NCI-H526 treated with DMSO at 0.1 percent for 48 hours (cell line): ENCODE data around the gene TCTN3.
"Not testable (repeated sequence)": the region's sequence is repeated elsewhere in the genome, so short reads cannot be mapped to it uniquely, and the experiment has no call there.

Experiments
- DNase-seq: peaks from one replicate; lab custom pipeline; 2025; lab: John Stamatoyannopoulos, UW

TCTN3 gene

GRCh38 chr10:95693668-95694534, at the start of gene TCTN3:
TSS of gene TCTN3 (minus strand) at chr10:95693927. CDS start at chr10:95693899, 28 bp downstream.
- peak; percentile 90 for DNase-seq

GRCh38 chr10:95742962-95743535, 49.3 kb upstream of the TCTN3 start:
- DNase-seq = no peak

DNA sequence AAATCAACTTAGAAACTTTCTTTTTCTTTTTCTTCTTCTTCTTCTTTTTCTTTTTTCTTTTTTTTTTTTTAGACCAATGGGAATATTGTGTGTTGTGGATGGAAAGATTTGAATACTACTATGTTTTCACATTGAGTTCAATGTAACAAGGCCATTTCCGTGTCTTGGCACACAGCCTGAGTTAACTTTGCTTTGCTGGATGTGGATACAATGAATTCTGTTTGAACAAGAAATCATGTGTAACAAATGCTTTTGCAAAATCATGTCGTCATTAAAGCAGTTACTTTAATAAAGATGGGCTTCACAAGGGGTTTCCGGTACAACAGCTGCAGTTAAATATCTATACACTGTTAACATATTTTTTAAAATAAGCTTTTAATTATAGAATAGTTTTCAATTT, 48.8 kb upstream of the TCTN3 start:
- no peak for DNase-seq

DNA sequence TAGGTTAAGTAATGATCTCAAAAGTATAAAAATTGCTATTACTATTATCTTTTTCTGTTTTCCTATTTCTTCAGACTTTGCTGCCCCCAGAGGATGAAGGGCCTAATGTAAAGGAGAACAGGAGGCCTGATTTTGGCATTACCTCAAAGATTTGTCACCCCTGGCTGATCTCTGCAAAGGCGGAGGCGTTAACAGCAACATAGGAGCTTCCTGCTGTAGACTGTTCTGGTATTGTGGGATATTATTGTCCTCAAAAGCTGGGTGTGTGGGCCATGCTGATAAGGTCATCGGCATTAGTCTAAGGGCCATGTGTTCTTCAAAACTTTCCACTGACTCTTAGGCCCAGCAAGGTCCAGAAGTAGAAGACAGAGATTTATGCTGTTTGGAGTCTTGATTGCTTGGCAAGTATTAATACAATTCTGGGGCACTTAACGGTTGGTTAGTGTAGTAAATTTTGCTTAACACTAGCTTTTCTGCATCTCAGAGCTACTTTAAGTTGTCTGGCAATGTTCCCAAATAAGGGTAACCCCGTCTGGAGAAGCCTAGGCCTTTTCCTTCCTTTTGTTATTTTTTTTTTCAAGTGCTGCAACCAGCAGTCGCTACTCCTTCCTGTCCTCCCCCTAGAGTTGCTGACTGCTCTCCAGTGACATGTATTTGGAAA, 48.2 kb upstream of the TCTN3 start:
- no peak for DNase-seq

- no peak for DNase-seq
Measured at GRCh38 chr10:95739056-95739455, 45.3 kb upstream of the TCTN3 start.

DNA sequence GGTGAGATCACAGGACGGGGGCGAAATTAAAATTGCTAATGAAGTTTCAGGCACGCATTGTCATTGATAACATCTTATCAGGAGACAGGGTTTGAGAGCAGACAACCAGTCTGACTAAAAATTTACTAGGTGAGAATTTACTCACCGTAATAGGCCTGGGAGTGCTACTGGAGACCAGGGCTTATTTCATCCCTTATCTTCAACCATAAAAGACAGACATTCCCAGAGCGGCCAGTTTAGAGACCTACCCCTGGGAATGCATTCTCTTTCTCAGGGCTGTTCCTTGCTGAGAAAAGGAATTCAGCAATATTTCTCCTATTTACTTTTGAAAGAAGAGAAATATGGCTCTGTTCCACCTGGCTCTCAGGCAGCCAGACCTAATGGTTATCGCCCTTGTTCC, 39.2 kb upstream of the TCTN3 start:
- not testable (repeated sequence) for DNase-seq

- no peak for DNase-seq
Measured at GRCh38 chr10:95730233-95730632, 36.5 kb upstream of the TCTN3 start.

- no peak for DNase-seq
Measured at GRCh38 chr10:95729323-95730055, 35.8 kb upstream of the TCTN3 start.

GRCh38 chr10:95728526-95728925, 34.8 kb upstream of the TCTN3 start:
- DNase-seq = no peak

DNA sequence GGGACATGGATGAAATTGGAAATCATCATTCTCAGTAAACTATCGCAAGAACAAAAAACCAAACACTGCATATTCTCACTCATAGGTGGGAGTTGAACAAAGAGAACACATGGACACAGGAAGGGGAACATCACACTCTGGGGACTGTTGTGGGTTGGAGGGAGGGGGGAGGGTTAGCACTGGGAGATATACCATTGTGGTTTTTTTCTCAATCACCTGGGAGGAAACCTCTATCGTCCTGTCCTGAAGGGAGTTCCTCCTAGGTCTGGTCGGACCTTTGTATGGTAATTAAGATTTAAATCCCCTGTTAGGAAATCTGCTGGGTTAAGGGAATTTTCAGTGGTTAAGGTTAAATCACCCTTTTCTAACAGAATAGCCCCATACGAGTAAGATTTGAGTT, 28.8 kb upstream of the TCTN3 start:
- not testable (repeated sequence) for DNase-seq

DNA sequence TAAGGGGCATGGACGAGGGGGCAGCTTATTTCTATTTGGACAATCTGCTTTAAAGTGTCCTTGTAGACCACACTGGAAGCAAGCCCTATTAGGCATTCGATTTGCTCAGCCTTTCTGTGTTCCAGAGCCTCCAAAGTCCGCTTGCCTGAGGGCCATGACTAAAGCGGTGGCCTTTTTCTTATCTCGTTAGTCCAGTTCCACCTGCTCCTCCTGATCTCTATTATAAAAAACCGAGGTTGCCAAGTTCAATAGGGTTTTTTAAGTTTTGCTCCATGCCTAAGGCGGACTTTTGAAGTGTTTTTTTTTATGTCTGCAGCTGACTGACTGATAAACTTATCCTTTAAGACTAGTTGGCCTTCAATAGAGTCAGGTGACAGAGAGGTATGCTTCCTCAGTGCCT, 27.0 kb upstream of the TCTN3 start:
- DNase-seq = not testable (repeated sequence)

- no peak for DNase-seq
Measured at GRCh38 chr10:95716866-95717265, 23.1 kb upstream of the TCTN3 start.

GRCh38 chr10:95716466-95716865, 22.7 kb upstream of the TCTN3 start:
- no peak for DNase-seq

DNA sequence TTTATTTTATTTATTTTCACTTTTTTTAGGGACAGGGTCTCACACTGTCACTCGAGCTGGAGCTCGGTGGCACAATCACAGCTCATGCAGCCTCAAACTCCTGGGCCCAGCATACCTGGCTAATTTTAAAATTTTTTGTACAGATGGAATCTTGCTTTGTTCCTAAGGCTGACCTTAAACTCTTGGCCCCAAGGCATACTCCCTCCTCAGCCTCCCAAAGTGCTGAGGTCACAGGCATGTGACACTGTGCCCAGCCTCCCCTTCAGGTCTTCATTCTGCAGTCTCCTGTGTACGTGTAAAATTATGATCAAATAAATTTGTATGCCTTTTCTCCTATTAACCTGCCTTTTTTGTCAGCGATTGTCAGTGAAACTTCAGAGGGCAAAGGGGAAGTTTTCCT, 17.8 kb upstream of the TCTN3 start:
- DNase-seq = no peak

GRCh38 chr10:95706990-95707389, 13.3 kb upstream of the TCTN3 start:
- no peak for DNase-seq

DNA sequence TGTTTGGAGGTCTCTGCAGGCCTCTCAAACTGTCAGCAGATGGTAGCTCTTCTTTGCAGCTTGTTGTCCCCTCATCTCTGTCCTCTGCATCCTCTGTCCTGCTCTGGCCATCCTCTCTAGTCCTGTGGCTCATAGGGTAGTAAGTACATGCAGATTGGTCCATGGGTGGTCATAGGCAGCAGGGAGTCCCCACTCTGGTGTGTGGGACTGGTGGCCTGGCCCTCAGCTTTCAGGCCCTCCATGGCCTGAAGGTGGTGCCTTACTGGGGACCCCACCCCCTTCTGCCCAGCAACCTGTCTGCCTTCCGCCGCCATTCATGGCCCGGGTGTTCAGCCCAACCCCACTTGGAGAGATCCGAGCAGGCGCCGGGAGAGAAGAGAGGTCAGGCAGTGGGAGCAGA, 12.8 kb upstream of the TCTN3 start:
- no peak for DNase-seq

DNA sequence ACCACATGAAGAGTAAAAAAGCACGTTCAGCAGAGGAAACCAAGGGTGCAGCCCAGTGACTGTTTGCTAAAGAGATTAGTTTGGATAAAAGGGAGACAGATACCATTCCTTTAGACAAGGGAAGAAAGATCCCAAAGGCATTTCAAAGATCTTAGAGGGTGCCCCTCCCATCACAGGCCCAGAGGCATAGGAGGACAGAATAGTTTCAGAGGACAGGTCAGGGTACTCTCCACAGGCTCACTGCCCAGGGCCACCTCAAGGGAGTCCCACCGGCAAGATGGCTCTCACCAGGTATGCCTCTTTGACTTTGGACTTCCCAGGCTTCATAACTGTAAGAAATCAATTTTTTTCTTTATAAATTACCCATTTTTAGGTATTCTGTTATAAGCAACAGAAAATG, 4.7 kb upstream of the TCTN3 start:
- no peak for DNase-seq

DNA sequence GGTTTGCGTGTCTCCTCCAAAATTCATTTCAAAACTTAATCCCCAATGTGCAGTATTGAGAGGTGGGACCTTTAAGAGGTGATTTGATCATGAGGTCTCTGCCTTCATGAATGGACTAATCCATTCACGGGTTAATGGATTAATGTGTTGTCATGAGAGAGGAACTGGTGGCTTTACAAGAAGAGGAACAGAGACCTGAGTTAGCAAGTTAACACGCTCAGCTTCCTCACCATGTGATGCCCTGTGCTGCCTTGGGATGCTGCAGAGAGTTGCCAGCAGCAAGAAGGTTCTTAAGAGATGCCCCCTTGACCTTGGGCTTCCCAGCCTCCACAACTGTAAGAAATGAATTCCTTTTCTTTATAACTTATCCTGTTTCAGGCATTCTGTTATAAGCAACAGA, 3.7 kb upstream of the TCTN3 start:
- no peak for DNase-seq

DNA sequence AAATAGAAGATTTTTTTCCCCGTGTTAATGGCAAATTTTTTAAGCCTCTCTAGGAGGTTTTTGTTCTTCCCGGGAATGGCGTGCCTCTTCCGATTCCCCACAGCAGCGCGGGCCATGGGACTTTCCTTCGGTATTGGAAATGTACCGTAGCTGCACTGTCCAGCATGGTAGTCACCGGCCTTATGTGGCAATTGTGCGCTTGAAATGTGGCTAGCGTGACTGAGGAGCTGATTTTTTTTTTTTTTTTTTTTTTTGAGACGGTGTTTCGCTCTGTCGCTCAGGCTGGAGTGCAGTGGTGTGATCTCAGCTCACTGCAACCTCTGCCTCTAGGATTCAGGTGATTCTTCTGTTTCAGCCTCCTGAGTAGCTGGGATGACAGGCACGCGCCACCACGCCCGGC, 938 bp upstream of the TCTN3 start:
- DNase-seq = no peak

GRCh38 chr10:95693071-95693667, 558 bp downstream of the TCTN3 start:
- no peak for DNase-seq

GRCh38 chr10:95691281-95691680, 2.4 kb downstream of the TCTN3 start:
- no peak for DNase-seq

DNA sequence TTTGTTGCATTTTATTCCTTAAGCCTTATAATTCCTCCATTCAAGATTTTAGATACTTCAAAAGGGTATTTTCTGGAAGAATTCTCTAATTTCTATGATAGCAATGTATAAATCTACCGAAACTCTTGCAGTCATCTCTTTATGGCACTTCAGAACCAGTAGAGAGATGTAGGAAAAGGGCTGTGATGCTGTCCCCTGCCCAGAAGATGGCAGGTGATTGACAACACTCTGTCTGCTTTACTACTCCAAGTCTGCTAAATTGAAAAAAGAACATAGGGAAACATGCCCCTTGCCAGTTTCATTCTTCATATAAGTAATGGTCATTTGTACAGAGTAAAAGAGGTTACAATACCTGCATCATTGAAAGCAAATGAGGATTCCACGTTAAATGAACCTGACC, 5.1 kb downstream of the TCTN3 start:
- no peak for DNase-seq
